IMR-90 (cell line): Measurements from ENCODE around the gene LDHAL6B. TPM values are rescaled to one million over a fixed set of nuclear protein-coding genes. Genes with fewer than 3 reads are reported as not detected.

Source experiments
- ATAC-seq: fragments of 200-7000 bp; cut with Tn5 transposase; 2 replicates; pipeline ENCODE4 v1.9.1; 2020; ENCODE audit warnings: low read depth, mild to moderate bottlenecking, moderate library complexity
- BruUV-seq: library from RNA; stranded (reverse); fragments of 400-500 nt; replicated peaks from 2 replicates; lab custom pipeline; 2021; lab: Mats Ljungman, UMichigan
- CTCF ChIA-PET: fragments of 300-600 bp; formaldehyde crosslinking; extraction: SDS; loops from one replicate; lab custom pipeline; 2021; ENCODE audit warnings: antibody characterized with exemption; lab: Yijun Ruan, JAX
- POLR2A ChIA-PET: fragments of 300-600 bp; sonication (Branson Sonifier 250); formaldehyde crosslinking; loops from one replicate; lab custom pipeline; 2022; ENCODE audit warnings: antibody characterized with exemption; ENCODE audit not compliant: unreplicated experiment; lab: Charles Lee
- DNase-seq: peaks from one replicate; pipeline ENCODE4 v3.0.0; 2013
- H2AFZ ChIP-seq: replicated peaks from 2 replicates; pipeline ENCODE3; 2013; ENCODE audit warnings: low read length, mild to moderate bottlenecking; ENCODE audit not compliant: poor library complexity
- H2AK5ac ChIP-seq: 2 replicates; pipeline ENCODE4 v1.6.1; 2013; ENCODE audit warnings: low read depth, low read length, inconsistent platforms
- H2AK9ac ChIP-seq: replicated peaks from 2 replicates; pipeline ENCODE3; 2013; ENCODE audit warnings: mild to moderate bottlenecking, low read depth, low read length, moderate library complexity; ENCODE audit not compliant: poor library complexity
- H2BK120ac ChIP-seq: 2 replicates; pipeline ENCODE4 v1.6.1; 2013; ENCODE audit warnings: low read depth, low read length, inconsistent platforms
- H2BK15ac ChIP-seq: 3 replicates; pipeline ENCODE4 v1.6.1; 2013; ENCODE audit warnings: low read depth, low read length, inconsistent platforms
- H2BK20ac ChIP-seq: 2 replicates; pipeline ENCODE4 v1.6.1; 2013; ENCODE audit warnings: low read depth, mild to moderate bottlenecking, inconsistent platforms, low read length, moderate library complexity
- H2BK5ac ChIP-seq: 2 replicates; pipeline ENCODE4 v1.6.1; 2013; ENCODE audit warnings: mild to moderate bottlenecking, low read depth, low read length, inconsistent platforms; ENCODE audit not compliant: poor library complexity, severe bottlenecking
- H3K14ac ChIP-seq: replicated peaks from 2 replicates; pipeline ENCODE4 v1.6.1; 2013; ENCODE audit warnings: low read depth, low read length, inconsistent platforms
- H3K18ac ChIP-seq: 2 replicates; pipeline ENCODE4 v1.6.1; 2013; ENCODE audit warnings: low read depth, low read length, control low read depth
- H3K23ac ChIP-seq: 2 replicates; pipeline ENCODE4 v1.6.1; 2013; ENCODE audit warnings: low read depth, low read length, inconsistent platforms
- H3K27ac ChIP-seq: 2 replicates; pipeline ENCODE4 v1.5.1; 2013; ENCODE audit warnings: mild to moderate bottlenecking, control low read depth, low read length; ENCODE audit not compliant: insufficient read depth
- H3K27me3 ChIP-seq: 2 replicates; pipeline ENCODE4 v1.6.1; 2013; ENCODE audit warnings: low read length; ENCODE audit not compliant: control insufficient read depth, insufficient read depth
- H3K36me3 ChIP-seq: 2 replicates; pipeline ENCODE4 v1.6.1; 2013; ENCODE audit warnings: low read length, mixed read lengths; ENCODE audit not compliant: control insufficient read depth, insufficient read depth
- H3K4ac ChIP-seq: 2 replicates; pipeline ENCODE4 v1.6.1; 2013; ENCODE audit warnings: low read depth, low read length, inconsistent platforms
- H3K4me1 ChIP-seq: 2 replicates; pipeline ENCODE4 v1.6.1; 2013; ENCODE audit warnings: low read length, mixed read lengths; ENCODE audit not compliant: control insufficient read depth, insufficient read depth
- H3K4me2 ChIP-seq: 2 replicates; pipeline ENCODE4 v1.6.1; 2013; ENCODE audit warnings: low read depth, mild to moderate bottlenecking, control low read depth, low read length, moderate library complexity
- H3K4me3 ChIP-seq: 2 replicates; pipeline ENCODE4 v1.5.1; 2013; ENCODE audit warnings: low read depth, mild to moderate bottlenecking, control low read depth, low read length, moderate library complexity; ENCODE audit not compliant: insufficient read depth
- H3K56ac ChIP-seq: 2 replicates; pipeline ENCODE4 v1.6.1; 2013; ENCODE audit warnings: low read length, inconsistent platforms; ENCODE audit not compliant: insufficient read depth; ENCODE audit errors: extremely low read depth
- H3K79me1 ChIP-seq, 2 experiments: 2 replicates each; pipeline ENCODE4 v1.6.1; 2013; ENCODE audit warnings: low read length in 2 of 2, inconsistent platforms in 1 of 2, low read depth in 1 of 2
- H3K9ac ChIP-seq: 2 replicates; pipeline ENCODE4 v1.6.1; 2013; ENCODE audit warnings: low read depth, low read length, control low read depth
- H3K9me1 ChIP-seq: 2 replicates; pipeline ENCODE4 v1.6.1; 2013; ENCODE audit warnings: low read length, inconsistent platforms; ENCODE audit not compliant: insufficient read depth
- H3K9me3 ChIP-seq: 2 replicates; pipeline ENCODE4 v1.6.1; 2013; ENCODE audit warnings: low read length; ENCODE audit not compliant: control insufficient read depth, insufficient read depth
- H4K20me1 ChIP-seq: 2 replicates; pipeline ENCODE4 v1.6.1; 2013; ENCODE audit warnings: low read length, inconsistent platforms; ENCODE audit not compliant: insufficient read depth
- H4K5ac ChIP-seq: 2 replicates; pipeline ENCODE4 v1.6.1; 2013; ENCODE audit warnings: mild to moderate bottlenecking, low read depth, low read length, control low read depth
- H4K8ac ChIP-seq, 2 experiments: 2 replicates each; pipeline ENCODE4 v1.6.1; 2013; ENCODE audit warnings: low read depth in 2 of 2, low read length in 2 of 2, control low read depth in 1 of 2, inconsistent platforms in 1 of 2
- H4K91ac ChIP-seq: 2 replicates; pipeline ENCODE4 v1.6.1; 2013; ENCODE audit warnings: low read depth, low read length, inconsistent platforms; ENCODE audit not compliant: insufficient read depth
- BHLHE40 ChIP-seq: fragments of 150-350 bp; IDR thresholded peaks from 2 replicates; pipeline ENCODE4 v1.6.1; 2016; ENCODE audit warnings: mild to moderate bottlenecking, low read depth, low read length
- CEBPB ChIP-seq: IDR thresholded peaks from 2 replicates; pipeline ENCODE4 v1.6.1; 2012; ENCODE audit warnings: low read depth, low read length, improper control_type of control experiment
- CHD1 ChIP-seq: IDR thresholded peaks from 2 replicates; pipeline ENCODE4 v1.6.1; 2012; ENCODE audit warnings: low read depth, low read length, improper control_type of control experiment
- FOS ChIP-seq: fragments of 150-350 bp; IDR thresholded peaks from 2 replicates; pipeline ENCODE4 v1.6.1; 2016; ENCODE audit warnings: low read depth, low read length
- MAFK ChIP-seq: IDR thresholded peaks from 2 replicates; pipeline ENCODE4 v1.6.1; 2012; ENCODE audit warnings: low read depth, low read length, improper control_type of control experiment
- MAZ ChIP-seq: IDR thresholded peaks from 2 replicates; pipeline ENCODE4 v1.6.1; 2012; ENCODE audit warnings: low read depth, mild to moderate bottlenecking, low read length, improper control_type of control experiment, moderate library complexity, borderline replicate concordance
- POLR2A ChIP-seq: IDR thresholded peaks from 2 replicates; pipeline ENCODE4 v1.6.1; 2012; ENCODE audit warnings: mild to moderate bottlenecking, low read depth, low read length
- RAD21 ChIP-seq: IDR thresholded peaks from 2 replicates; pipeline ENCODE4 v1.6.1; 2012; ENCODE audit warnings: low read length, improper control_type of control experiment
- RCOR1 ChIP-seq: IDR thresholded peaks from 2 replicates; pipeline ENCODE4 v1.6.1; 2012; ENCODE audit warnings: mild to moderate bottlenecking, low read length, improper control_type of control experiment; ENCODE audit not compliant: insufficient replicate concordance
- RFX5 ChIP-seq: IDR thresholded peaks from 2 replicates; pipeline ENCODE4 v1.8.0; 2012; ENCODE audit warnings: low read depth, mild to moderate bottlenecking, low read length, moderate library complexity
- USF2 ChIP-seq: fragments of 150-350 bp; IDR thresholded peaks from 2 replicates; pipeline ENCODE4 v1.6.1; 2017; ENCODE audit warnings: mild to moderate bottlenecking, antibody characterized with exemption, low read length, low read depth
- WGBS, 2 experiments: methylation state at CpG; one replicate each; pipeline versions ENCODE4 v1.1.5 to v1.1.7; 2013; ENCODE audit warnings: missing lambda C conversion rate in 2 of 2; ENCODE audit not compliant: insufficient read length in 1 of 2; ENCODE audit errors: extremely low coverage in 2 of 2; 5-methylcytosine and 5-hydroxymethylcytosine counted together
- dilution Hi-C: fragments of 300-500 bp; cut with HindIII; formaldehyde crosslinking; loops from one replicate; pipeline ENCODE4 v1.14.3; 2018; ENCODE audit warnings: low sequenced_read_pairs; ENCODE audit not compliant: unreplicated experiment
- in situ Hi-C: fragments of 300-500 bp; cut with MboI; formaldehyde crosslinking; loops from 3 replicates; pipeline ENCODE4 v1.14.3; 2019; ENCODE audit warnings: low sequenced_read_pairs, inconsistent platforms, mixed read lengths
- intact Hi-C: fragments of 100-400 bp; cut with micrococcal nuclease; formaldehyde crosslinking; loops from 2 replicates; pipeline ENCODE4 v1.10.0; 2022
- polyA plus RNA-seq, 3 experiments: library from polyadenylated mRNA; depleted of rRNA; stranded (reverse); fragments of >200 nt; gene quantifications; 2 replicates each; pipeline ENCODE4 v1.2.3, GENCODE V29; 2012; ENCODE audit warnings: low replicate concordance in 1 of 3
- total RNA-seq: library from RNA; depleted of rRNA; stranded (reverse); fragments of >200 nt; gene quantifications from 2 replicates; pipeline ENCODE4 v1.2.3, GENCODE V29; 2012

The LDHAL6B gene
- total and polyA plus RNA-seq, 2 of the 4 experiments (the other 2 are of a cell fraction) = not detected

- POLR2A ChIA-PET = no interaction called here
- intact Hi-C loops = no loop called here
- TF ChIP-seq MAZ (no peak), USF2 (no peak), MAFK (no peak), RFX5 (no peak), CHD1 (no peak), RCOR1 (no peak), CEBPB (no peak), BHLHE40 (no peak), POLR2A (no peak), RAD21 (no peak), FOS (no peak)
- no peak for ATAC-seq
- in situ Hi-C loops = loop anchor here (10.0 kb wide), 1 partner anchor 245 kb away; no protein-coding TSS in a partner anchor
- no peak overlapping the region for H3K14ac ChIP-seq
- H3K9me3 ChIP-seq = no peaks in the 10 kb centered on the region
- no peak overlapping the region for H2BK5ac ChIP-seq
- H2BK120ac ChIP-seq = no peak overlapping the region
- no TSS peak for BruUV-seq
- no peak overlapping the region for H2BK20ac ChIP-seq
- H2AK5ac ChIP-seq = no peak overlapping the region
- CTCF ChIA-PET = no interaction called here
- no peaks in the 10 kb centered on the region for H4K20me1 ChIP-seq
- no peak overlapping the region for H2BK15ac ChIP-seq
- H3K27ac ChIP-seq = no peak overlapping the region
- H3K36me3 ChIP-seq = no peaks in the 10 kb centered on the region
- H4K91ac ChIP-seq = no peak overlapping the region
- H3K27me3 ChIP-seq = no peaks in the 10 kb centered on the region
- no CpG with 5 or more reads among the region's 5 CpGs for WGBS, 2 experiments
- dilution Hi-C loops = no loop called here
- H3K4me3 ChIP-seq = no peak overlapping the region
- no peaks in the 10 kb centered on the region for H3K4me1 ChIP-seq
- no peak overlapping the region for H3K4ac ChIP-seq
- no peaks in the 10 kb centered on the region for H3K9me1 ChIP-seq
- no peak overlapping the region for H2AK9ac ChIP-seq
- no peak overlapping the region for H3K9ac ChIP-seq
- no peak overlapping the region for H3K4me2 ChIP-seq
- H2AFZ ChIP-seq = no peak overlapping the region
- H4K5ac ChIP-seq = no peak overlapping the region
- H3K23ac ChIP-seq = no peak overlapping the region
- H3K18ac ChIP-seq = no peak overlapping the region
- peaks cover 3 to 13% of the 10 kb centered on the region in 2 experiments; a peak in 3 of 4 replicates for H3K79me1 ChIP-seq
- no peak overlapping the region for H3K56ac ChIP-seq
- H4K8ac ChIP-seq = no peak overlapping the region
- no peak for DNase-seq
Measured at GRCh38 chr15:59249816-59250215, 43.2 kb downstream of the LDHAL6B start.
